H9 (cell line): ENCODE measurements around the gene KLRK1. TPM values are rescaled to one million over a fixed set of nuclear protein-coding genes. Genes with fewer than 3 reads are reported as not detected.

Experiments used
- DNase-seq: peaks from one replicate; pipeline ENCODE4 v3.0.0-alpha.2; 2017
- H2AFZ ChIP-seq: one replicate; pipeline ENCODE4 v1.6.1; 2013; ENCODE audit warnings: mild to moderate bottlenecking, low read length, control low read depth, moderate library complexity
- H2AK5ac ChIP-seq: 2 replicates; pipeline ENCODE4 v1.6.1; 2013; ENCODE audit warnings: low read length, control low read depth, mixed read lengths; ENCODE audit not compliant: insufficient read length
- H2BK120ac ChIP-seq: one replicate; pipeline ENCODE4 v1.6.1; 2013; ENCODE audit warnings: low read depth, mild to moderate bottlenecking, low read length, control low read depth, inconsistent platforms; ENCODE audit not compliant: poor library complexity, severe bottlenecking
- H2BK12ac ChIP-seq: 2 replicates; pipeline ENCODE4 v1.6.1; 2013; ENCODE audit warnings: low read length, control low read depth, mixed read lengths, low read depth; ENCODE audit not compliant: insufficient read length
- H2BK15ac ChIP-seq: 2 replicates; pipeline ENCODE4 v1.6.1; 2013; ENCODE audit warnings: low read depth, low read length, control low read depth
- H2BK20ac ChIP-seq: one replicate; pipeline ENCODE4 v1.6.1; 2013; ENCODE audit warnings: low read depth, mild to moderate bottlenecking, low read length, control low read depth, inconsistent platforms; ENCODE audit not compliant: poor library complexity, severe bottlenecking
- H2BK5ac ChIP-seq: 2 replicates; pipeline ENCODE4 v1.6.1; 2013; ENCODE audit warnings: low read length, control low read depth, mixed read lengths; ENCODE audit not compliant: insufficient read length
- H3K14ac ChIP-seq: 2 replicates; pipeline ENCODE4 v1.6.1; 2013; ENCODE audit warnings: low read length, control low read depth; ENCODE audit not compliant: insufficient read depth
- H3K18ac ChIP-seq: 2 replicates; pipeline ENCODE4 v1.6.1; 2013; ENCODE audit warnings: low read depth, mild to moderate bottlenecking, mixed read lengths, low read length, control low read depth; ENCODE audit not compliant: insufficient read length
- H3K23ac ChIP-seq: 2 replicates; pipeline ENCODE4 v1.6.1; 2013; ENCODE audit warnings: low read length, control low read depth, mixed read lengths, low read depth; ENCODE audit not compliant: insufficient read length
- H3K23me2 ChIP-seq: 2 replicates; pipeline ENCODE4 v1.6.1; 2013; ENCODE audit warnings: low read depth, mild to moderate bottlenecking, mixed read lengths, low read length, control low read depth; ENCODE audit not compliant: insufficient read length, poor library complexity, severe bottlenecking
- H3K27ac ChIP-seq: 2 replicates; pipeline ENCODE4 v1.5.1; 2013; ENCODE audit warnings: low read length, control low read depth, mixed read lengths, low read depth; ENCODE audit not compliant: insufficient read length
- H3K27me3 ChIP-seq: 2 replicates; pipeline ENCODE4 v1.6.1; 2013; ENCODE audit warnings: low read length, control low read depth, inconsistent platforms; ENCODE audit not compliant: insufficient read depth
- H3K4ac ChIP-seq: 2 replicates; pipeline ENCODE4 v1.6.1; 2013; ENCODE audit warnings: low read depth, mild to moderate bottlenecking, control low read depth, inconsistent platforms, low read length, moderate library complexity
- H3K4me1 ChIP-seq: 2 replicates; pipeline ENCODE4 v1.6.1; 2013; ENCODE audit warnings: low read length, control low read depth, inconsistent platforms; ENCODE audit not compliant: insufficient read depth
- H3K4me2 ChIP-seq: 2 replicates; pipeline ENCODE4 v1.6.1; 2013; ENCODE audit warnings: low read length, control low read depth, mixed read lengths; ENCODE audit not compliant: insufficient read length, insufficient read depth
- H3K56ac ChIP-seq: 2 replicates; pipeline ENCODE4 v1.6.1; 2013; ENCODE audit warnings: low read depth, mild to moderate bottlenecking, mixed read lengths, low read length, control low read depth; ENCODE audit not compliant: insufficient read length
- H3K79me1 ChIP-seq: 2 replicates; pipeline ENCODE4 v1.6.1; 2013; ENCODE audit warnings: low read depth, mild to moderate bottlenecking, moderate library complexity, low read length, control low read depth, inconsistent platforms; ENCODE audit not compliant: insufficient read depth, poor library complexity, severe bottlenecking
- H3K79me2 ChIP-seq: 2 replicates; pipeline ENCODE4 v1.6.1; 2013; ENCODE audit warnings: low read length, control low read depth, inconsistent platforms; ENCODE audit not compliant: insufficient read depth
- H3K9ac ChIP-seq: 2 replicates; pipeline ENCODE4 v1.6.1; 2013; ENCODE audit warnings: low read length, control low read depth, mixed read lengths; ENCODE audit not compliant: insufficient read length; ENCODE audit errors: extremely low read depth
- H3K9me3 ChIP-seq: one replicate; pipeline ENCODE4 v1.6.1; 2013; ENCODE audit warnings: low read depth, low read length, inconsistent platforms; ENCODE audit not compliant: control insufficient read depth
- H3T11ph ChIP-seq: one replicate; pipeline ENCODE4 v1.6.1; 2013; ENCODE audit warnings: mild to moderate bottlenecking, low read length, control low read depth, inconsistent platforms
- H4K20me1 ChIP-seq: one replicate; pipeline ENCODE4 v1.6.1; 2013; ENCODE audit not compliant: control insufficient read depth, insufficient read length, insufficient read depth
- H4K5ac ChIP-seq: 2 replicates; pipeline ENCODE4 v1.6.1; 2013; ENCODE audit warnings: low read depth, mild to moderate bottlenecking, mixed read lengths, low read length, control low read depth; ENCODE audit not compliant: insufficient read length
- H4K8ac ChIP-seq: replicated peaks from 2 replicates; pipeline ENCODE4 v1.6.1; 2013; ENCODE audit warnings: low read length, control low read depth, mixed read lengths, low read depth; ENCODE audit not compliant: insufficient read length
- H4K91ac ChIP-seq: 2 replicates; pipeline ENCODE4 v1.6.1; 2013; ENCODE audit warnings: low read depth, mild to moderate bottlenecking, moderate library complexity, mixed read lengths, low read length, control low read depth; ENCODE audit not compliant: insufficient read length
- H3K27ac Mint-ChIP-seq, 3 experiments: 2 replicates in 2 of 3; 3 replicates in 1 of 3; pipeline ENCODE4 v1.8.0; 2020 to 2021; ENCODE audit warnings: mixed read lengths in 3 of 3, mild to moderate bottlenecking in 1 of 3, moderate library complexity in 1 of 3
- H3K27me3 Mint-ChIP-seq: 2 replicates; pipeline ENCODE4 v1.8.0; 2021; ENCODE audit warnings: low read depth, mild to moderate bottlenecking, moderate library complexity, mixed read lengths
- H3K36me3 Mint-ChIP-seq, 3 experiments: 2 replicates in 2 of 3; 3 replicates in 1 of 3; pipeline ENCODE4 v1.8.0; 2020 to 2021; ENCODE audit warnings: low read depth in 3 of 3, mixed read lengths in 3 of 3; ENCODE audit not compliant: insufficient read depth in 1 of 3
- H3K4me1 Mint-ChIP-seq, 2 experiments: 2 replicates each; pipeline ENCODE4 v1.8.0; 2020; ENCODE audit warnings: mixed read lengths in 2 of 2
- H3K4me3 Mint-ChIP-seq, 2 experiments: 2 replicates in 1 of 2; 3 replicates in 1 of 2; pipeline ENCODE4 v1.8.0; 2020 to 2021; ENCODE audit warnings: mild to moderate bottlenecking in 2 of 2, mixed read lengths in 2 of 2, moderate library complexity in 1 of 2
- H3K9me3 Mint-ChIP-seq, 2 experiments: 2 replicates in 1 of 2; 3 replicates in 1 of 2; pipeline ENCODE4 v1.8.0; 2020; ENCODE audit warnings: mild to moderate bottlenecking in 2 of 2, mixed read lengths in 2 of 2, moderate library complexity in 1 of 2
- WGBS: extraction: QIAGEN DNeasy Blood & Tissue Kit; methylation state at CpG from one replicate; pipeline ENCODE4 v1.1.7; 2013; ENCODE audit warnings: missing lambda C conversion rate, low lambda C conversion rate, mixed read lengths; ENCODE audit not compliant: insufficient read length; ENCODE audit errors: extremely low coverage; 5-methylcytosine and 5-hydroxymethylcytosine counted together
- total RNA-seq: library from RNA; stranded (reverse); gene quantifications from 2 replicates; pipeline ENCODE4 v1.2.1, GENCODE V29; 2021
- TF ChIP-seq, protein P1 (sequence below): fragments of 200-600 bp; sonication (generic); conservative IDR thresholded peaks from 3 replicates; pipeline ENCODE4 v1.8.0; 2021; ENCODE audit warnings: antibody characterized with exemption, mild to moderate bottlenecking

Gene KLRK1
- total RNA-seq, 1 experiment from 2014 or later = not detected

- TF ChIP-seq, protein P1, sequence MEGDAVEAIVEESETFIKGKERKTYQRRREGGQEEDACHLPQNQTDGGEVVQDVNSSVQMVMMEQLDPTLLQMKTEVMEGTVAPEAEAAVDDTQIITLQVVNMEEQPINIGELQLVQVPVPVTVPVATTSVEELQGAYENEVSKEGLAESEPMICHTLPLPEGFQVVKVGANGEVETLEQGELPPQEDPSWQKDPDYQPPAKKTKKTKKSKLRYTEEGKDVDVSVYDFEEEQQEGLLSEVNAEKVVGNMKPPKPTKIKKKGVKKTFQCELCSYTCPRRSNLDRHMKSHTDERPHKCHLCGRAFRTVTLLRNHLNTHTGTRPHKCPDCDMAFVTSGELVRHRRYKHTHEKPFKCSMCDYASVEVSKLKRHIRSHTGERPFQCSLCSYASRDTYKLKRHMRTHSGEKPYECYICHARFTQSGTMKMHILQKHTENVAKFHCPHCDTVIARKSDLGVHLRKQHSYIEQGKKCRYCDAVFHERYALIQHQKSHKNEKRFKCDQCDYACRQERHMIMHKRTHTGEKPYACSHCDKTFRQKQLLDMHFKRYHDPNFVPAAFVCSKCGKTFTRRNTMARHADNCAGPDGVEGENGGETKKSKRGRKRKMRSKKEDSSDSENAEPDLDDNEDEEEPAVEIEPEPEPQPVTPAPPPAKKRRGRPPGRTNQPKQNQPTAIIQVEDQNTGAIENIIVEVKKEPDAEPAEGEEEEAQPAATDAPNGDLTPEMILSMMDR = no peak
- Histone ChIP-seq H3K9ac (no peak overlapping the region), H3K9me3 (no peaks in the 10 kb centered on the region), H3K18ac (no peak overlapping the region), H2AK5ac (no peak overlapping the region), H4K91ac (no peak overlapping the region), H2BK12ac (no peak overlapping the region), H2BK5ac (no peak overlapping the region), H3K4ac (no peak overlapping the region), H3K14ac (no peak overlapping the region), H3K4me1 (no peaks in the 10 kb centered on the region; the same call in 1 of the 2 replicates), H4K5ac (no peak overlapping the region), H3K79me1 (no peaks in the 10 kb centered on the region), H3K23ac (no peak overlapping the region), H4K20me1 (no peaks in the 10 kb centered on the region), H2BK20ac (no peak overlapping the region), H3K27me3 (no peaks in the 10 kb centered on the region), H3K4me2 (no peak overlapping the region), H3K23me2 (no peaks in the 10 kb centered on the region), H3K27ac (no peak overlapping the region), H3T11ph (no peak overlapping the region), H4K8ac (no peak overlapping the region), H3K79me2 (no peaks in the 10 kb centered on the region), H2BK15ac (no peak overlapping the region), H3K56ac (no peak overlapping the region), H2BK120ac (no peak overlapping the region), H2AFZ (no peak overlapping the region)
- no peak for DNase-seq
- Mint-ChIP-seq H3K4me1 (peaks cover 4% of the 10 kb centered on the region in 2 experiments; a peak in 3 of 4 replicates), H3K36me3 (no peaks in the 10 kb centered on the region), H3K27me3 (no peaks in the 10 kb centered on the region), H3K9me3 (no peaks in the 10 kb centered on the region), H3K4me3 (no peak overlapping the region), H3K27ac (no peak overlapping the region)
- WGBS = no CpG with 5 or more reads among the region's 3 CpGs
Observed at GRCh38 chr12:10393291-10393690, 3.5 kb upstream of the KLRK1 start.
